Neuron (in vitro differentiated cells): ENCODE measurements around the gene FHAD1.

ENCODE experiments used
- H2AFZ ChIP-seq: one replicate; pipeline ENCODE4 v1.6.1; 2013; ENCODE audit warnings: low read depth, mild to moderate bottlenecking, inconsistent platforms, low read length, moderate library complexity
- H3K27me3 ChIP-seq: one replicate; pipeline ENCODE4 v1.6.1; 2013; ENCODE audit warnings: low read length; ENCODE audit not compliant: insufficient read depth
- H3K36me3 ChIP-seq: one replicate; pipeline ENCODE4 v1.6.1; 2013; ENCODE audit warnings: low read length; ENCODE audit not compliant: insufficient read depth
- H3K4me1 ChIP-seq: one replicate; pipeline ENCODE4 v1.6.1; 2013; ENCODE audit warnings: low read length; ENCODE audit not compliant: insufficient read depth
- H3K4me3 ChIP-seq: 2 replicates; pipeline ENCODE4 v1.5.1; 2013; ENCODE audit warnings: mild to moderate bottlenecking, low read length, moderate library complexity
- H3K9me3 ChIP-seq: one replicate; pipeline ENCODE4 v1.6.1; 2013; ENCODE audit warnings: low read length

The FHAD1 gene

GRCh38 chr1:15439325-15439724 is 192.3 kb downstream of the FHAD1 start:
- peaks cover 2% of the 10 kb centered on the region for H3K27me3 ChIP-seq
- H3K4me3 ChIP-seq, result no peak overlapping the region
- no peaks in the 10 kb centered on the region for H3K9me3 ChIP-seq
- no peaks in the 10 kb centered on the region for H3K36me3 ChIP-seq
- no peaks in the 10 kb centered on the region for H3K4me1 ChIP-seq
- no peak overlapping the region for H2AFZ ChIP-seq

GRCh38 chr1:15440357-15440756 is 193.3 kb downstream of the FHAD1 start:
- Histone ChIP-seq H3K36me3 (no peaks in the 10 kb centered on the region), H3K27me3 (peaks cover 2% of the 10 kb centered on the region), H2AFZ (no peak overlapping the region), H3K9me3 (no peaks in the 10 kb centered on the region), H3K4me3 (no peak overlapping the region), H3K4me1 (no peaks in the 10 kb centered on the region)

- Histone ChIP-seq H2AFZ (no peak overlapping the region), H3K27me3 (peaks cover 2% of the 10 kb centered on the region), H3K36me3 (no peaks in the 10 kb centered on the region), H3K4me3 (no peak overlapping the region), H3K4me1 (no peaks in the 10 kb centered on the region), H3K9me3 (no peaks in the 10 kb centered on the region)
Observed at GRCh38 chr1:15441247-15441646, 194.2 kb downstream of the FHAD1 start.

- Histone ChIP-seq H3K4me3 (no peak overlapping the region), H3K9me3 (no peaks in the 10 kb centered on the region), H2AFZ (no peak overlapping the region), H3K27me3 (peaks cover 2% of the 10 kb centered on the region), H3K4me1 (no peaks in the 10 kb centered on the region), H3K36me3 (no peaks in the 10 kb centered on the region)
Observed at GRCh38 chr1:15442119-15442518, 195.1 kb downstream of the FHAD1 start.

- Histone ChIP-seq H3K36me3 (no peaks in the 10 kb centered on the region), H3K9me3 (no peaks in the 10 kb centered on the region)
Observed at GRCh38 chr1:15442759-15443158, 195.7 kb downstream of the FHAD1 start.

GRCh38 chr1:15443281-15443680 is 196.3 kb downstream of the FHAD1 start:
- no peaks in the 10 kb centered on the region for H3K9me3 ChIP-seq
- no peaks in the 10 kb centered on the region for H3K36me3 ChIP-seq
- H2AFZ ChIP-seq, result no peak overlapping the region
- no peak overlapping the region for H3K4me3 ChIP-seq
- peaks cover under 1% of the 10 kb centered on the region for H3K27me3 ChIP-seq
- no peaks in the 10 kb centered on the region for H3K4me1 ChIP-seq

More at GRCh38 chr1:15442759-15443158, 195.7 kb downstream of the FHAD1 start:
- Histone ChIP-seq H3K4me1 (no peaks in the 10 kb centered on the region), H3K4me3 (no peak overlapping the region), H3K27me3 (peaks cover 2% of the 10 kb centered on the region), H2AFZ (no peak overlapping the region)

GRCh38 chr1:15444468-15445389 is 197.7 kb downstream of the FHAD1 start:
- Histone ChIP-seq H3K4me3 (no peak overlapping the region), H3K27me3 (no peaks in the 10 kb centered on the region), H3K36me3 (no peaks in the 10 kb centered on the region), H3K9me3 (no peaks in the 10 kb centered on the region), H2AFZ (no peak overlapping the region), H3K4me1 (no peaks in the 10 kb centered on the region)

GRCh38 chr1:15445390-15446122 is 198.5 kb downstream of the FHAD1 start:
- H3K27me3 ChIP-seq, result no peaks in the 10 kb centered on the region
- no peak overlapping the region for H2AFZ ChIP-seq
- no peaks in the 10 kb centered on the region for H3K9me3 ChIP-seq
- H3K4me1 ChIP-seq, result no peaks in the 10 kb centered on the region
- no peak overlapping the region for H3K4me3 ChIP-seq
- no peaks in the 10 kb centered on the region for H3K36me3 ChIP-seq

- Histone ChIP-seq H3K4me1 (no peaks in the 10 kb centered on the region), H3K9me3 (no peaks in the 10 kb centered on the region), H3K4me3 (no peak overlapping the region), H3K36me3 (no peaks in the 10 kb centered on the region), H3K27me3 (no peaks in the 10 kb centered on the region), H2AFZ (no peak overlapping the region)
Observed at GRCh38 chr1:15446212-15446611, 199.2 kb downstream of the FHAD1 start.
